Central memory CD8-positive, alpha-beta T cell (primary cell): ENCODE results near the gene CSGALNACT2.

Experiments used
- ATAC-seq: fragments of 150-1000 bp; cut with Tn5 transposase; replicated peaks from 2 replicates; pipeline ENCODE4 v1.10.0; 2022; ENCODE audit warnings: mild to moderate bottlenecking, moderate FRiP score, moderate number of reproducible peaks; ENCODE audit not compliant: poor library complexity, severe bottlenecking; ENCODE audit errors: extremely low read depth
- DNase-seq, 2 donors: peaks; one replicate each; pipeline ENCODE4 v3.0.0; 2021; ENCODE audit warnings: low spot score in 2 of 2
- H3K27ac Mint-ChIP-seq: one replicate; pipeline ENCODE4 v1.8.0; 2022; ENCODE audit warnings: low read depth, mild to moderate bottlenecking, moderate library complexity, mixed read lengths
- H3K27me3 Mint-ChIP-seq: one replicate; pipeline ENCODE4 v1.8.0; 2022; ENCODE audit warnings: mixed read lengths
- H3K36me3 Mint-ChIP-seq: one replicate; pipeline ENCODE4 v1.8.0; 2022; ENCODE audit warnings: mild to moderate bottlenecking, moderate library complexity, mixed read lengths; ENCODE audit not compliant: insufficient read depth
- H3K4me1 Mint-ChIP-seq: one replicate; pipeline ENCODE4 v1.8.0; 2022; ENCODE audit warnings: mixed read lengths
- H3K4me3 Mint-ChIP-seq: one replicate; pipeline ENCODE4 v1.8.0; 2022; ENCODE audit warnings: mild to moderate bottlenecking, moderate library complexity, mixed read lengths
- H3K9me3 Mint-ChIP-seq: one replicate; pipeline ENCODE4 v1.8.0; 2022; ENCODE audit warnings: mixed read lengths

The CSGALNACT2 gene

GRCh38 chr10:43122096-43122495 lies 16.1 kb upstream of the CSGALNACT2 start:
- Mint-ChIP-seq H3K9me3 (no peaks in the 10 kb centered on the region), H3K4me1 (peaks cover 30% of the 10 kb centered on the region), H3K27me3 (no peaks in the 10 kb centered on the region), H3K27ac (peak overlapping the region; percentile 76), H3K36me3 (no peaks in the 10 kb centered on the region), H3K4me3 (no peak overlapping the region)
- ATAC-seq: no peak
- no peak for DNase-seq

DNA sequence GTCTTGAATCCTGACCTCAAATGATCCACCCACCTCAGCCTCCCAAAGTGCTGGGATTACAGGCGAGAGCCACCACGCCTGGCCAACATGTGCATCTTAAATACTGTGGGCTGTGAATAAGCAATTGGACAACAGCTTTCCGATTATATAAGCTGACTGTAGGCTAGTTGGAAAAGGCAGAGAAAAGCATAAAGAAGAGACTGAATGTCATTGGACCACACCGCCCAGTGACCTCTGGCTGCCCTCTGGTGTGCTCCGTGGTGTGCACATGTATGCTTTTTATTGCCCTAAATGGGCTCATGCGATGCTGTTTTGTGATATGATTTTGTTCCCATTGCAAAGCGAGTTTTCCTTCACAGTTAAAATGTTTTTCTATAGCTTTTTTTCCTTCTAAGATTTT lies 15.4 kb upstream of the CSGALNACT2 start:
- H3K27ac Mint-ChIP-seq: peak overlapping the region; percentile 76
- H3K27me3 Mint-ChIP-seq: no peaks in the 10 kb centered on the region

GRCh38 chr10:43123361-43124093 lies 14.7 kb upstream of the CSGALNACT2 start:
- no peak overlapping the region for H3K4me3 Mint-ChIP-seq
- no peaks in the 10 kb centered on the region for H3K27me3 Mint-ChIP-seq
- DNase-seq (no peak), ATAC-seq (no peak)
- H3K9me3 Mint-ChIP-seq: no peaks in the 10 kb centered on the region
- peaks cover 32% of the 10 kb centered on the region for H3K4me1 Mint-ChIP-seq
- H3K36me3 Mint-ChIP-seq: no peaks in the 10 kb centered on the region
- H3K27ac Mint-ChIP-seq: no peak overlapping the region

More for the DNA sequence above, 15.4 kb upstream of the CSGALNACT2 start:
- peaks cover 31% of the 10 kb centered on the region for H3K4me1 Mint-ChIP-seq
- no peaks in the 10 kb centered on the region for H3K9me3 Mint-ChIP-seq
- H3K4me3 Mint-ChIP-seq: no peak overlapping the region
- no peaks in the 10 kb centered on the region for H3K36me3 Mint-ChIP-seq
- no peak for ATAC-seq
- DNase-seq: no peak

GRCh38 chr10:43124094-43124521 lies 14.1 kb upstream of the CSGALNACT2 start:
- Mint-ChIP-seq H3K27me3 (no peaks in the 10 kb centered on the region), H3K9me3 (no peaks in the 10 kb centered on the region), H3K4me3 (no peak overlapping the region), H3K27ac (no peak overlapping the region), H3K36me3 (no peaks in the 10 kb centered on the region), H3K4me1 (peaks cover 38% of the 10 kb centered on the region)
- no peak for ATAC-seq
- DNase-seq: no peak

- Mint-ChIP-seq H3K4me3 (no peak overlapping the region), H3K4me1 (peaks cover 43% of the 10 kb centered on the region), H3K36me3 (no peaks in the 10 kb centered on the region), H3K27ac (peak overlapping the region; percentile 57), H3K27me3 (no peaks in the 10 kb centered on the region), H3K9me3 (no peaks in the 10 kb centered on the region)
- DNase-seq: peak in 1 of 2 donors; percentile 3
- ATAC-seq: no peak
These were observed 13.5 kb upstream of the CSGALNACT2 start for GRCh38 chr10:43124574-43125273.

GRCh38 chr10:43125274-43125845 lies 12.9 kb upstream of the CSGALNACT2 start:
- Mint-ChIP-seq H3K36me3 (no peaks in the 10 kb centered on the region), H3K27ac (peak overlapping the region; percentile 57), H3K27me3 (no peaks in the 10 kb centered on the region), H3K4me3 (no peak overlapping the region), H3K4me1 (peaks cover 39% of the 10 kb centered on the region), H3K9me3 (no peaks in the 10 kb centered on the region)
- ATAC-seq (no peak), DNase-seq (peak in 1 of 2 donors; percentile 2)

DNA sequence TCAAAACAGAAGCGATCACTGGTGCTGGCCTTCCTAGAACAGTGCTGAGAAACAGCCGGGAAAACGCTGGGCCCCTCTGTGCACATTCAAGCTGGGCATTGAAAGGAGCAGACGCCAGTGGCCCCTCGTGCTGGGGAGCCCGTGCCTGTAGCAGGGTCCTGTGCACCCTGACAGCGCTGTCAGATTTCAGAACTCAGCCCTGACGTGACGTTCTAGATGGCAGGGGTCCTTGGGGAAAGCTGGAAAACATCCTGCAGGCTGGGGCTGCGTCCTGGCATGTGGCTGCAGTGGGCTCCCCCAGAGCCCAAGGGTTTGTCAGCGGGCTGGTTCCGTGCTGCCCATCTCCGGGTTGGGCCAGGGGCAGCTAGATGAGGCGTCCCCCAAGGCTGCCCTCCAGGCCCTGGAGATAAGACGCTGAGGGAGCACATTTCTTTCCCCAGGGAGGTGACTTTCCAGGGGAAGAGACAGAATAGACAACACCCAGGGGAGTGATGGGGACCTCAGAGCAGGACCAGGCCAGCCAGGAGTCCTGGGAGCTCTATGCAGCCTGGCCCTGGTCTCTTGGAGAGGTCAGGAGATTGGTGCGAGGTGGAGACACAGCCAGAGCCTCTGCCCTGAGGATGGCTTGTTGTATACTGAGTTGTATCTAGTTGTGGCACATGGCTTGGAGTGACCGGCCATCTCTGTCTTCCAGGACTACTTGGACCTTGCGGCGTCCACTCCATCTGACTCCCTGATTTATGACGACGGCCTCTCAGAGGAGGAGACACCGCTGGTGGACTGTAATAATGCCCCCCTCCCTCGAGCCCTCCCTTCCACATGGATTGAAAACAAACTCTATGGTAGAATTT lies 12.1 kb upstream of the CSGALNACT2 start:
- Mint-ChIP-seq H3K4me3 (no peak overlapping the region), H3K27me3 (no peaks in the 10 kb centered on the region), H3K4me1 (peaks cover 32% of the 10 kb centered on the region), H3K9me3 (no peaks in the 10 kb centered on the region), H3K36me3 (peaks cover 2% of the 10 kb centered on the region), H3K27ac (no peak overlapping the region)
- DNase-seq: peak in 1 of 2 donors; percentile 7
- ATAC-seq: no peak

GRCh38 chr10:43126759-43127424 lies 11.4 kb upstream of the CSGALNACT2 start:
- H3K27me3 Mint-ChIP-seq: no peaks in the 10 kb centered on the region
- peak overlapping the region; percentile 4 for H3K27ac Mint-ChIP-seq
- H3K4me1 Mint-ChIP-seq: peaks cover 24% of the 10 kb centered on the region
- peaks cover 2% of the 10 kb centered on the region for H3K36me3 Mint-ChIP-seq
- no peaks in the 10 kb centered on the region for H3K9me3 Mint-ChIP-seq
- H3K4me3 Mint-ChIP-seq: no peak overlapping the region
- no peak for DNase-seq
- peak; percentile 34 for ATAC-seq

DNA sequence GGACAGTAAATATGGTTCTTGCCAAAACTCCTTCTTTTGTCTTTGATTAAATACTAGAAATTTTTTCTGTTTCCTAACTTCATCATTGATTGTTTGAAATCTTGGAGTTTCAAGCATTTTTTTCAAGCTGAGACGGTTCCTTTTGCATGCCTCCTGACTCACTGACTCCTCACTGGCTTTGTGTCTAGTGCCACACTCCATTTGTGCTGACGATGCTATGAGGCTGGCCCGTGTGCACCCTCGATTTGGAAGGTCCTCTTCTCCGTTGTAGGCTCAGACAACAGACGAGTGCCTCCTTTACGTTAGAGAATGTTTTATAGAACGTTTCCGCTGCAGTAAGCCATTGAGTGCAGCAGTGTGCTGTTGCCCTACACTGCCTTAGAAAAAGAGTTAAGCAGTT lies 10.8 kb upstream of the CSGALNACT2 start:
- Mint-ChIP-seq H3K9me3 (no peaks in the 10 kb centered on the region), H3K4me3 (no peak overlapping the region), H3K27me3 (no peaks in the 10 kb centered on the region), H3K4me1 (peaks cover 21% of the 10 kb centered on the region), H3K36me3 (peaks cover 2% of the 10 kb centered on the region), H3K27ac (no peak overlapping the region)
- ATAC-seq (no peak), DNase-seq (no peak)

- Mint-ChIP-seq H3K27ac (no peak overlapping the region), H3K4me3 (no peak overlapping the region), H3K9me3 (no peaks in the 10 kb centered on the region), H3K4me1 (peaks cover 27% of the 10 kb centered on the region), H3K27me3 (no peaks in the 10 kb centered on the region), H3K36me3 (peaks cover 2% of the 10 kb centered on the region)
- DNase-seq (no peak), ATAC-seq (no peak)
These were observed 9.9 kb upstream of the CSGALNACT2 start for GRCh38 chr10:43128331-43128730.

DNA sequence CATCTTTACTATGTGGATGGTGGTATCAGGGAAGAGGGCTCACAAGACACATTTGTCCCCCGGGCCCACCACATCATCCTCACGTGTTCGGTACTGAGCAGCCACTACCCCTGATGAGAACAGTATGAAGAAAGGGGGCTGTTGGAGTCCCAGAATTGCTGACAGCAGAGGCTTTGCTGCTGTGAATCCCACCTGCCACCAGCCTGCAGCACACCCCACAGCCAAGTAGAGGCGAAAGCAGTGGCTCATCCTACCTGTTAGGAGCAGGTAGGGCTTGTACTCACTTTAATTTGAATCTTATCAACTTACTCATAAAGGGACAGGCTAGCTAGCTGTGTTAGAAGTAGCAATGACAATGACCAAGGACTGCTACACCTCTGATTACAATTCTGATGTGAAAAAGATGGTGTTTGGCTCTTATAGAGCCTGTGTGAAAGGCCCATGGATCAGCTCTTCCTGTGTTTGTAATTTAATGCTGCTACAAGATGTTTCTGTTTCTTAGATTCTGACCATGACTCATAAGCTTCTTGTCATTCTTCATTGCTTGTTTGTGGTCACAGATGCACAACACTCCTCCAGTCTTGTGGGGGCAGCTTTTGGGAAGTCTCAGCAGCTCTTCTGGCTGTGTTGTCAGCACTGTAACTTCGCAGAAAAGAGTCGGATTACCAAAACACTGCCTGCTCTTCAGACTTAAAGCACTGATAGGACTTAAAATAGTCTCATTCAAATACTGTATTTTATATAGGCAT lies 9.1 kb upstream of the CSGALNACT2 start:
- no peak overlapping the region for H3K4me3 Mint-ChIP-seq
- H3K36me3 Mint-ChIP-seq: peaks cover 2% of the 10 kb centered on the region
- ATAC-seq (peak; percentile 66), DNase-seq (no peak)
- no peaks in the 10 kb centered on the region for H3K9me3 Mint-ChIP-seq
- H3K4me1 Mint-ChIP-seq: peaks cover 28% of the 10 kb centered on the region
- peak overlapping the region; percentile 76 for H3K27ac Mint-ChIP-seq
- no peaks in the 10 kb centered on the region for H3K27me3 Mint-ChIP-seq
